AG10803 (cell line): ENCODE measurements around the gene ZNF433.
"Not testable (repeated sequence)": the region's sequence is repeated elsewhere in the genome, so short reads cannot be mapped to it uniquely, and the experiment has no call there.

Source experiments
- DNase-seq: peaks from one replicate; pipeline ENCODE4 v3.0.0; 2010; ENCODE audit warnings: low read depth
- H3K4me3 ChIP-seq: 2 replicates; pipeline ENCODE4 v1.5.1; 2011; ENCODE audit warnings: mild to moderate bottlenecking, low read length, control low read depth
- TF ChIP-seq, protein P1 (sequence below): conservative IDR thresholded peaks from 2 replicates; pipeline ENCODE4 v1.5.1; 2011; ENCODE audit warnings: mild to moderate bottlenecking, low read length, control low read depth, inconsistent platforms

The ZNF433 gene

DNA sequence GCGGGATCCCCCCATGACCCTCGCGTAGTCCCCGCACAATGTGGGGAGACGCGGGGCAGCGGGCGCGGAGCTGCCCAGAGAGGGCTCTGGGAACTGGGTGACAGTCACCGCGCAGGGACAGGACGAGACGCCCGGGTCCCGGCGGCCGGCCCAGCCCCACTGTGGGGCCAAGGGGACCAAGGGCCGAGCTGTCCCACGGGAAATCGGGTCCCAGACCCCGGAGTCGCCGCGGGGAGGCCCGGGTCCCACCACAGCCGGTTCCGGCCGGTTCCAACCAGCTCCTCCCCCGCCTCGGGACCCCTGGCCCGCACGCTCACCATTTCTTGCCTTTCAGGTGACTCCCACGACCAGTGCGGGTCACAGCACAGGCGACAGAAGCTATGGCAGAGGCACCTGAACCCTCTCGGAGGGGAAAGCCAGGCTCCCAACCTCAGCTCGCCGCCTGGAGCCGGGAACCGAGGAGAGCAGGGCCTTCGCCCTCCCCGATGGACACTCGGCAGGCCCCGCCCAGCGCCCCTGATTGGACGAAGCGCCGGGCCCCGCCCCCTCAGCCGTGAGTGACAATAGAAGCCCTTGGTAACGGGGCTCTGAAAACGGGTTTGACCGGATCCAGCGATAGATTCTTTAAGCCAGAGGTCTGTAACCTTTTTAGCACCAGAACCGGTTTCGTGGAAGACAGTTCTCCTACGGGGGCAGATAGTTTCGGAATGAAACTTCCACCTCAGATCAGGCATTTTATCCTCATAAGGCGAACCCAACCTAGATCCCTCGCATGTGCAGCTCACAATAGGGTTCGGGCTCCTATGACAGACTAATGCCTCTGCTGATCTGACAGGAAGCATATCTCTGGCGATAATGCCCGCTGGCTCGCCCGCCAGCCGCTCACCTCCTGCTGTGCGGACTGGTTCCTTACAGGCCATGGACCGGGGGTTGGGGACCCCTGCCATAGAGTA is at the start of gene ZNF433:
TSS of gene ZNF433 (minus strand) at position 460 of the 953 bp plus-strand sequence. CDS start at position 320, 140 bp downstream.
- TF ChIP-seq, protein P1, sequence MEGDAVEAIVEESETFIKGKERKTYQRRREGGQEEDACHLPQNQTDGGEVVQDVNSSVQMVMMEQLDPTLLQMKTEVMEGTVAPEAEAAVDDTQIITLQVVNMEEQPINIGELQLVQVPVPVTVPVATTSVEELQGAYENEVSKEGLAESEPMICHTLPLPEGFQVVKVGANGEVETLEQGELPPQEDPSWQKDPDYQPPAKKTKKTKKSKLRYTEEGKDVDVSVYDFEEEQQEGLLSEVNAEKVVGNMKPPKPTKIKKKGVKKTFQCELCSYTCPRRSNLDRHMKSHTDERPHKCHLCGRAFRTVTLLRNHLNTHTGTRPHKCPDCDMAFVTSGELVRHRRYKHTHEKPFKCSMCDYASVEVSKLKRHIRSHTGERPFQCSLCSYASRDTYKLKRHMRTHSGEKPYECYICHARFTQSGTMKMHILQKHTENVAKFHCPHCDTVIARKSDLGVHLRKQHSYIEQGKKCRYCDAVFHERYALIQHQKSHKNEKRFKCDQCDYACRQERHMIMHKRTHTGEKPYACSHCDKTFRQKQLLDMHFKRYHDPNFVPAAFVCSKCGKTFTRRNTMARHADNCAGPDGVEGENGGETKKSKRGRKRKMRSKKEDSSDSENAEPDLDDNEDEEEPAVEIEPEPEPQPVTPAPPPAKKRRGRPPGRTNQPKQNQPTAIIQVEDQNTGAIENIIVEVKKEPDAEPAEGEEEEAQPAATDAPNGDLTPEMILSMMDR, result 0 out of 2 replicates have a peak, but pooled peaks have one; percentile 6
- peak within 1 kb of the TSS; percentile 93 for H3K4me3 ChIP-seq
- peak; percentile 79 for DNase-seq

DNA sequence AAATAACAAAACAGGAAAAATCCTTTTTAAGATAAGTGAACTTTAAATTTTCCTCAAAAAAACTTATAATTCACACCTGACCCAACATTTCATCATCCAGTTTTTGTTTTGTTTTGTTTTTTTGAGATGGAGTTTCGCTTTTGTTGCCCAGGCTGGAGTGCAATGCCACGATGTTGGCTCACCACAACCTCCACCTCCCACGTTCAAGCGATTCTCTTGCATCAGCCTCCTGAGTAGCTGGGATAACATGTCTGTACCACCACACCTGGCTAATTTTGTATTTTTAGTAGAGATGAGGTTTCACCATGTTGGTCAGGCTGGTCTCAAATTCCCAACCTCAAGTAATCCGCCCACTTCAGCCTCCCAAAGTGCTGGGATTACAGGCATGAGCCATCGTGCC is 47.9 kb upstream of the ZNF433 start:
- not testable (repeated sequence) for H3K4me3 ChIP-seq

DNA sequence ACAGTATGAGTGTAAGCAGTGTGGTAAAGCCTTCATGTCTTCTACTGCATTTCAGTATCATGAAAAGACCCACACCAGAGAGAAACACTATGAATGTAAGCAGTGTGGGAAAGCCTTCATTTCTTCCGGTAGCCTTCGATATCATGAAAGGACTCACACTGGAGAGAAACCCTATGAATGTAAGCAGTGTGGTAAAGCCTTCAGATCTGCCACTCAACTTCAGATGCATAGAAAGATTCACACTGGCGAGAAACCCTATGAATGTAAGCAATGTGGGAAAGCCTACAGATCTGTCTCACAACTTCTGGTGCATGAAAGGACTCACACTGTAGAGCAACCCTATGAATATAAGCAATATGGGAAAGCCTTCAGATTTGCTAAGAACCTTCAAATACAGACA is 41.9 kb upstream of the ZNF433 start:
- no peak for DNase-seq
- H3K4me3 ChIP-seq, result no peak overlapping the region
- TF ChIP-seq, protein P1, result no peak

More for the DNA sequence above, 47.9 kb upstream of the ZNF433 start:
- DNase-seq, result not testable (repeated sequence)

DNA sequence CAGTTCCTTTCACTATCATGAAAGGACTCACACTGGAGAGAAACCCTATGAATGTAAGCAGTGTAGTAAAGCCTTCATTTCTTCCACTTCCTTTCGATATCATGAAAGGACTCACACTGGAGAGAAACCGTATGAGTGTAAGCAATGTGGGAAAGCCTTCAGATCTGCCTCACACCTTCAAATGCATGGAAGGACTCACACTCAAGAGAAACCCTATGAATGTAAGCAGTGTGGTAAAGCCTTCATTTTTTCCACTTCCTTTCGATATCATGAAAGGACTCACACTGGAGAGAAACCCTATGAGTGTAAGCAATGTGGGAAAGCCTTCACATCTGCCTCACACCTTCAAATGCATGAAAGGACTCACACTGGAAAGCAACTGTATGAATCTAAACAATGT is 40.9 kb upstream of the ZNF433 start:
- DNase-seq, H3K4me3 ChIP-seq: not testable (repeated sequence)

DNA sequence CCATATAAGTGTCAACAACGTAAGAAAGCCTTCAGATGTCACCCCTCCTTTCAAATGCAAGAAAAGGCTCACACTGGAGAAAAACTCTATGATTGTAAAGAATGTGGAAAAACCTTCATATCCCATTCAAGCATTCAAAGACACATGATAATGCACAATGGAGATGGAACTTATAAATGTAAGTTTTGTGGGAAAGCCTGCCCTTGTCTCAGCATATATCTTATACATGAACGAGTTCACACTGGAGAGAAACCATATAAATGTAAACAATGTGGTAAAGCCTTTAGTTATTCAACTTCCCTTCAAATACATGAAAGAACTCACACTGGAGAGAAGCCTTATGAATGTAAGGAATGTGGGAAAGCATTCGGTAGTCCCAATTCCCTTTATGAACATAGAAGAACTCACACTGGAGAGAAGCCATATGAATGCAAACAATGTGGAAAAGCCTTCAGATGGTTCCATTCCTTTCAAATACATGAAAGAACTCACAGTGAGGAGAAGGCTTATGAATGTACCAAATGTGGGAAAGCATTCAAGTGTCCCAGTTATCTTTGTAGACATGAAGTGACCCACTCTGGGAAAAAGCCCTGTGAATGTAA is 40.2 kb upstream of the ZNF433 start:
- TF ChIP-seq, protein P1, result no peak
- no peak overlapping the region for H3K4me3 ChIP-seq
- DNase-seq, result no peak

DNA sequence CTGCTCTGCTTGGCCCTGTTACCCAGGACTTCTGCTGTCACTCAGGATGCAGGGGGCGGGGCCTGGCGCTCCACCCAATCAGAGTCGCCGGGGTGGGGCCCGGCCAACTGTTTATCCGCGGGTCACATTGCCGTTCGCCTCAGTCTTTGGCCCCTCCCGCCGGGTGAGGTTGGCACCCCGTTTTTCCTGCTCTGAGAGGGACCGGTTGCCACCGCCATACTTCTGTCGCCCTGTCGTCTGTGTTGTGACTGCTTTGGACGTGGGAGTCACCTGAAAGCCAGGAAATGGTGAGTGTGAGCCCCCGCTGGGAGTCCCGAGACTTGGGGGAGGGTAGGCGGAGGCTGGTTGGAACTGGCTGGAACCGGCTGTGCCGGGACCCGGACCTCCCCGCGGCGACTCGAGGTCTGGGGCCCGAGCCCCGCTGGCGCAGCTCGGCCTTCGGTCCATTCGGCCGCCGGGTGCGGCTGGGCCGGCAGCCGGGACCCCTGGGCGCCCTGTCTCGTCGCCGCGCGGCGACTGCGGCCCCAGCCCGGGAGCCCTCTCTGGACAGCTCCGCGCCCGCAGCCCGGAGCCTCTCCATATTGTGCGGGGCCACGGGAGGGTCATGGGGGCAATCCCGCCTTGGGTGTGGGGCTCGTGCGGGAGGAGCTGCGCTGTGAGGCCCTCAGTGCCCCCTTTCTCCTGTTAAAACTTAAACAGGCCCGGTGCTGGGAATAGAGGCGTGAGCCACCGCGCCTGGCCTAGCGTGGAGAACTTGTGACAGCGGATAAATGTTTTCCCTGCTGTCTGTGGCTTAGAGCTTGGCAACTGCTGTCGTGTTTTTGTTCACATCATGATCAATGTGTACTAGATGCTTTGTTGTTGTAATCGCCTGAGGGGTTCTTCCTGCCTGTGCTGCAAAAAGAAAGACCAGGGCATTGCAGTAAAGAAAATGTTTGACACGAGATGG is 29.4 kb upstream of the ZNF433 start, which contains the start of gene ZNF844:
TSS of gene ZNF844 (plus strand) at position 142 of the 949 bp plus-strand sequence. CDS start at position 285, 143 bp downstream.
- TF ChIP-seq, protein P1, result no peak
- peak within 1 kb of the TSS; percentile 97 for H3K4me3 ChIP-seq
- DNase-seq, result peak; percentile 90

DNA sequence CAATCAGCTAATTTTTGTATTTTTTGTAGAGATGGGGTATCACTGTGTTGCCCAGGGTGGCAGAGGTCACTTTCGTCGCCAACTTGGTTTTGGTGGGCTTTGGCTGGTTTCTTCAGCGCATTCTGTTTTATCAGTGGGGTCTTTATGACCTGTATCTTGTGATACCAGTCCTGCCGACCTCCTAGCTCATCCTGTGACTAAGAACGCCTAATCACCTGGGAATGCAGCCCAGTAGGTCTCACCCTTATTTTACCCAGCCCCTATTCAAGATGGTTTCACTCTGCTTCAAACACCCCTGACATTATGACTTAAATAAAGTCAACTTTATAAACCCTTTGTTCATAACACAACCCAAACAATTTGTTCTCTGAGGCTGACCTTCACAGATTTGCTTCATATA is 20.3 kb upstream of the ZNF433 start:
- TF ChIP-seq, protein P1, result no peak
- no peak overlapping the region for H3K4me3 ChIP-seq
- no peak for DNase-seq
